T-helper 17 cell (primary cell): ENCODE data around the gene JSRP1. TPM values are rescaled to one million over a fixed set of nuclear protein-coding genes. Genes with fewer than 3 reads are reported as not detected.

Experiments used
- ATAC-seq: fragments of 150-1000 bp; cut with Tn5 transposase; 2 replicates; pipeline ENCODE4 v1.10.0; 2021; ENCODE audit warnings: mild to moderate bottlenecking, moderate library complexity
- DNase-seq, 3 donors: peaks; one replicate each; pipeline versions ENCODE4 v3.0.0 to v3.0.0-alpha.2; 2020 to 2021
- H3K9me3 ChIP-seq: one replicate; pipeline ENCODE4 v1.7.0; 2013; ENCODE audit warnings: low read length, mild to moderate bottlenecking; ENCODE audit not compliant: control insufficient read depth, poor library complexity, severe bottlenecking
- H3K27ac Mint-ChIP-seq: one replicate; pipeline ENCODE4 v1.8.0; 2022; ENCODE audit warnings: mild to moderate bottlenecking, moderate library complexity, mixed read lengths
- H3K27me3 Mint-ChIP-seq: one replicate; pipeline ENCODE4 v1.8.0; 2022; ENCODE audit warnings: mixed read lengths
- H3K36me3 Mint-ChIP-seq: one replicate; pipeline ENCODE4 v1.8.0; 2022; ENCODE audit warnings: low read depth, mixed read lengths
- H3K4me1 Mint-ChIP-seq: one replicate; pipeline ENCODE4 v1.8.0; 2022; ENCODE audit warnings: mild to moderate bottlenecking, mixed read lengths
- H3K4me3 Mint-ChIP-seq: one replicate; pipeline ENCODE4 v1.8.0; 2022; ENCODE audit warnings: mild to moderate bottlenecking, moderate library complexity, mixed read lengths
- total RNA-seq, 4 donors: library from RNA in 2 of 4; stranded (reverse) in 2 of 4; gene quantifications; one replicate each; pipeline ENCODE4 v1.2.3 and lab custom pipeline; 2022 to 2026

The JSRP1 gene
- total RNA-seq, 2 donors from 2014 or later = 0.55 to 1.0 TPM

- H3K27me3 Mint-ChIP-seq = no peaks in the 10 kb centered on the region
- no peak for ATAC-seq
- H3K36me3 Mint-ChIP-seq = peaks cover 3% of the 10 kb centered on the region
- H3K4me3 Mint-ChIP-seq = no peak overlapping the region
- no peaks in the 10 kb centered on the region for H3K9me3 ChIP-seq
- peaks cover 9% of the 10 kb centered on the region for H3K4me1 Mint-ChIP-seq
- no peak for DNase-seq
- no peak overlapping the region for H3K27ac Mint-ChIP-seq
Observed at GRCh38 chr19:2210987-2211740, 45.1 kb downstream of the JSRP1 start.

GRCh38 chr19:2210206-2210605, 46.0 kb downstream of the JSRP1 start:
- no peak overlapping the region for H3K27ac Mint-ChIP-seq
- no peak for DNase-seq
- H3K27me3 Mint-ChIP-seq = no peaks in the 10 kb centered on the region
- H3K9me3 ChIP-seq = no peaks in the 10 kb centered on the region
- peaks cover 3% of the 10 kb centered on the region for H3K36me3 Mint-ChIP-seq
- H3K4me3 Mint-ChIP-seq = no peak overlapping the region
- ATAC-seq = no peak
- peaks cover 4% of the 10 kb centered on the region for H3K4me1 Mint-ChIP-seq

DNA sequence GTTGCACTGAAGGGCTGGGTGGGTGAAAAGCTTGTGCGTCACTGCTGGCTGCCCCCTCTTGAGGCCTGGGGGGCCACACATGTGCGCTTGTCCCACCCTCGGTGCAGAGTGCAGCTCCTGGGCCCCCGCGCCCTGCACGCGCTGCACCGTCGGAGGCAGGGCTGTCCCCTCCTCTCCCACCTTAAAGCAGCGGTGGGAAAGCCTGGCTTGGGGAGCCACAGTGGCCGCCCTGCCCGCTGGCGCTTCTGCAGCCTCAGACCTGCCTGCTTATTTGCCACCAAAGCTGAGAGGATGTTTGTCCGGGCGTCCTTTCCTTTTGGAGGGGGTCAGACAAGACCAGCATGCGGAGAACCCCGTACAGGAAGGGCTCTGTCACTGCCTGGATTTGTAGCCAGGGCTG, 46.8 kb downstream of the JSRP1 start:
- Mint-ChIP-seq H3K36me3 (peaks cover 3% of the 10 kb centered on the region), H3K4me1 (peaks cover 2% of the 10 kb centered on the region), H3K27ac (no peak overlapping the region), H3K27me3 (no peaks in the 10 kb centered on the region), H3K4me3 (no peak overlapping the region)
- no peak for ATAC-seq
- H3K9me3 ChIP-seq = no peaks in the 10 kb centered on the region
- DNase-seq = no peak

- no peak for DNase-seq
- Mint-ChIP-seq H3K4me3 (no peak overlapping the region), H3K4me1 (peaks cover 2% of the 10 kb centered on the region), H3K27me3 (no peaks in the 10 kb centered on the region), H3K36me3 (peaks cover 5% of the 10 kb centered on the region), H3K27ac (no peak overlapping the region)
- no peak for ATAC-seq
- H3K9me3 ChIP-seq = no peaks in the 10 kb centered on the region
Observed at GRCh38 chr19:2208975-2209374, 47.2 kb downstream of the JSRP1 start.

- H3K27ac Mint-ChIP-seq = no peak overlapping the region
- peaks cover 6% of the 10 kb centered on the region for H3K36me3 Mint-ChIP-seq
- DNase-seq (no peak), ATAC-seq (peak; percentile 28)
- no peak overlapping the region for H3K4me3 Mint-ChIP-seq
- H3K4me1 Mint-ChIP-seq = no peaks in the 10 kb centered on the region
- no peaks in the 10 kb centered on the region for H3K27me3 Mint-ChIP-seq
- no peaks in the 10 kb centered on the region for H3K9me3 ChIP-seq
Observed at GRCh38 chr19:2207991-2208860, 48.0 kb downstream of the JSRP1 start.

GRCh38 chr19:2207008-2207407, 49.2 kb downstream of the JSRP1 start:
- no peak overlapping the region for H3K27ac Mint-ChIP-seq
- no peaks in the 10 kb centered on the region for H3K9me3 ChIP-seq
- H3K4me1 Mint-ChIP-seq = no peaks in the 10 kb centered on the region
- H3K36me3 Mint-ChIP-seq = peaks cover 6% of the 10 kb centered on the region
- H3K27me3 Mint-ChIP-seq = no peaks in the 10 kb centered on the region
- no peak overlapping the region for H3K4me3 Mint-ChIP-seq
- DNase-seq = no peak
- no peak for ATAC-seq

GRCh38 chr19:2202366-2202765, 53.9 kb downstream of the JSRP1 start:
- ATAC-seq (no peak), DNase-seq (no peak)
- no peaks in the 10 kb centered on the region for H3K9me3 ChIP-seq
- no peak overlapping the region for H3K27ac Mint-ChIP-seq
- no peak overlapping the region for H3K4me3 Mint-ChIP-seq
- no peaks in the 10 kb centered on the region for H3K27me3 Mint-ChIP-seq
- peaks cover 5% of the 10 kb centered on the region for H3K4me1 Mint-ChIP-seq
- peaks cover 3% of the 10 kb centered on the region for H3K36me3 Mint-ChIP-seq

Other genes with a start within 250 kb of the JSRP1 start
- gene BTBD2, start 240.7 kb downstream of the JSRP1 start, total RNA-seq = 10 to 100 TPM; 53.4 to 64.6 TPM
- gene MKNK2, start 205.2 kb downstream of the JSRP1 start, total RNA-seq = 100 to 1,000 TPM; 256 to 288 TPM
- gene MOB3A, start 160.1 kb downstream of the JSRP1 start, total RNA-seq = 100 to 1,000 TPM; 108 to 162 TPM
- 10 to 100 TPM; 12.3 to 19.8 TPM for gene IZUMO4, start 159.5 kb downstream of the JSRP1 start, total RNA-seq
- gene AP3D1, start 104.9 kb downstream of the JSRP1 start, total RNA-seq = 10 to 100 TPM; 82.2 to 86.0 TPM
- gene DOT1L, start 92.5 kb downstream of the JSRP1 start, total RNA-seq = 10 to 100 TPM; 32.3 to 42.1 TPM
- gene PLEKHJ1, start 20.1 kb downstream of the JSRP1 start, total RNA-seq = 10 to 100 TPM; 38.6 to 40.2 TPM
- 100 to 1,000 TPM; 119 to 135 TPM for gene SF3A2, start 19.6 kb downstream of the JSRP1 start, total RNA-seq
- gene AMH, start 7.1 kb downstream of the JSRP1 start, total RNA-seq = 1 to 10 TPM in 1 of 2 donors, under 1 TPM in 1; 0.50 to 2.7 TPM
- gene PEAK3, start 25.8 kb upstream of the JSRP1 start, total RNA-seq = not detected
- under 1 TPM; 0.20 to 0.29 TPM for gene LINGO3, start 51.7 kb upstream of the JSRP1 start, total RNA-seq
- gene LSM7, start 72.2 kb upstream of the JSRP1 start, total RNA-seq = 10 to 100 TPM; 71.5 to 72.2 TPM
- gene SPPL2B, start 72.3 kb upstream of the JSRP1 start, total RNA-seq = 10 to 100 TPM; 73.2 to 86.1 TPM
- gene TMPRSS9, start 103.8 kb upstream of the JSRP1 start, total RNA-seq = not detected
- 10 to 100 TPM; 22.3 to 27.8 TPM for gene TIMM13, start 171.2 kb upstream of the JSRP1 start, total RNA-seq
- 10 to 100 TPM; 13.1 to 16.0 TPM for gene LMNB2, start 200.5 kb upstream of the JSRP1 start, total RNA-seq
- 100 to 1,000 TPM; 120 to 135 TPM for gene GADD45B, start 219.7 kb upstream of the JSRP1 start, total RNA-seq